ENCODE data around the gene ADCY6.

The ADCY6 gene

GRCh38 chr12:48818831-48819590, 30.1 kb upstream of the ADCY6 start (continued):
- TF ChIP-seq TSHZ2 (CRISPR knock-in tag; IDR thresholded peaks at IDR 0.05) (no peak), ARNTL (CRISPR knock-in tag; IDR thresholded peaks at IDR 0.05; ENCODE audit: borderline replicate concordance, low read depth) (no peak), ZFP30 (CRISPR knock-in tag; IDR thresholded peaks at IDR 0.05) (no peak)

GRCh38 chr12:48817873-48818830, 29.3 kb upstream of the ADCY6 start, which contains the start of gene CACNB3:
Gene CACNB3 (plus strand): TSS chr12:48818496. CDS start chr12:48818930, 434 bp downstream.
- peak; percentile 59; the same call in 1 of the 2 replicates for TF ChIP-seq PATZ1 (CRISPR knock-in tag; IDR thresholded peaks at IDR 0.05; ENCODE audit: borderline replicate concordance)
- no peak for TF ChIP-seq ZC3H10 (CRISPR knock-in tag; IDR thresholded peaks at IDR 0.05)
- peak; percentile 51 for ATAC-seq

GRCh38 chr12:48816143-48816854, 27.4 kb upstream of the ADCY6 start:
- no peak for ATAC-seq

GRCh38 chr12:48815126-48816110, 26.5 kb upstream of the ADCY6 start:
- no peak for TF ChIP-seq ESRRG (CRISPR knock-in tag; IDR thresholded peaks at IDR 0.05)
- TF ChIP-seq ZNF565 (CRISPR knock-in tag; conservative IDR thresholded peaks at IDR 0.05; ENCODE audit: low read depth), result no peak
- TF ChIP-seq PPARA (CRISPR knock-in tag; IDR thresholded peaks at IDR 0.05; ENCODE audit: borderline replicate concordance), result no peak
- no peak for TF ChIP-seq BACH2 (CRISPR knock-in tag; IDR thresholded peaks at IDR 0.05; ENCODE audit: borderline replicate concordance)
- peak; percentile 79 for ATAC-seq

More at GRCh38 chr12:48816143-48816854, 27.4 kb upstream of the ADCY6 start:
- no peak for TF ChIP-seq TCF4 (CRISPR knock-in tag; IDR thresholded peaks at IDR 0.05; ENCODE audit: borderline replicate concordance)
- TF ChIP-seq ARNTL (CRISPR knock-in tag; IDR thresholded peaks at IDR 0.05; ENCODE audit: borderline replicate concordance, low read depth), result no peak
- TF ChIP-seq ZNF8 (CRISPR knock-in tag; IDR thresholded peaks at IDR 0.05), result no peak
- no peak for TF ChIP-seq ISL1 (CRISPR knock-in tag; IDR thresholded peaks at IDR 0.05)
- TF ChIP-seq CREB5 (CRISPR knock-in tag; IDR thresholded peaks at IDR 0.05; ENCODE audit: low read depth), result no peak

Measured in SK-N-SH treated with all-trans-retinoic acid at 6 μM for 48 hours (cell line).